ENCODE results near the gene NRG3.

GRCh38 chr10:82249141-82249540, 374.1 kb downstream of the NRG3 start:
- TF ChIP-seq, protein P1, sequence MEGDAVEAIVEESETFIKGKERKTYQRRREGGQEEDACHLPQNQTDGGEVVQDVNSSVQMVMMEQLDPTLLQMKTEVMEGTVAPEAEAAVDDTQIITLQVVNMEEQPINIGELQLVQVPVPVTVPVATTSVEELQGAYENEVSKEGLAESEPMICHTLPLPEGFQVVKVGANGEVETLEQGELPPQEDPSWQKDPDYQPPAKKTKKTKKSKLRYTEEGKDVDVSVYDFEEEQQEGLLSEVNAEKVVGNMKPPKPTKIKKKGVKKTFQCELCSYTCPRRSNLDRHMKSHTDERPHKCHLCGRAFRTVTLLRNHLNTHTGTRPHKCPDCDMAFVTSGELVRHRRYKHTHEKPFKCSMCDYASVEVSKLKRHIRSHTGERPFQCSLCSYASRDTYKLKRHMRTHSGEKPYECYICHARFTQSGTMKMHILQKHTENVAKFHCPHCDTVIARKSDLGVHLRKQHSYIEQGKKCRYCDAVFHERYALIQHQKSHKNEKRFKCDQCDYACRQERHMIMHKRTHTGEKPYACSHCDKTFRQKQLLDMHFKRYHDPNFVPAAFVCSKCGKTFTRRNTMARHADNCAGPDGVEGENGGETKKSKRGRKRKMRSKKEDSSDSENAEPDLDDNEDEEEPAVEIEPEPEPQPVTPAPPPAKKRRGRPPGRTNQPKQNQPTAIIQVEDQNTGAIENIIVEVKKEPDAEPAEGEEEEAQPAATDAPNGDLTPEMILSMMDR (IDR thresholded peaks at IDR 0.05) = no peak
- no peak for TF ChIP-seq POLR2A (IDR thresholded peaks at IDR 0.05)
